ENCODE data around the gene MYOM1.

- TF ChIP-seq CTCF (IDR thresholded peaks at IDR 0.05; ENCODE audit: low read depth, low read length): no peak
- no peak for TF ChIP-seq EZH2phosphoT487 (IDR thresholded peaks at IDR 0.05; ENCODE audit: low read depth)
These were observed 532 bp downstream of the MYOM1 start for GRCh38 chr18:3219241-3219630.

Measured in OCI-LY3 (cell line).